Measurements from ENCODE around the gene TMEM229B. TPM values are rescaled to one million over a fixed set of nuclear protein-coding genes. Genes with fewer than 3 reads are reported as not detected.

TMEM229B gene
- 0.80 TPM for total RNA-seq

- peak; percentile 74 for ATAC-seq
These were observed at the start of gene TMEM229B for GRCh38 chr14:67487937-67488893. Gene TMEM229B, minus strand, starts transcription at chr14:67488721. Its CDS starts 14,798 bp downstream, at chr14:67473923.

DNA sequence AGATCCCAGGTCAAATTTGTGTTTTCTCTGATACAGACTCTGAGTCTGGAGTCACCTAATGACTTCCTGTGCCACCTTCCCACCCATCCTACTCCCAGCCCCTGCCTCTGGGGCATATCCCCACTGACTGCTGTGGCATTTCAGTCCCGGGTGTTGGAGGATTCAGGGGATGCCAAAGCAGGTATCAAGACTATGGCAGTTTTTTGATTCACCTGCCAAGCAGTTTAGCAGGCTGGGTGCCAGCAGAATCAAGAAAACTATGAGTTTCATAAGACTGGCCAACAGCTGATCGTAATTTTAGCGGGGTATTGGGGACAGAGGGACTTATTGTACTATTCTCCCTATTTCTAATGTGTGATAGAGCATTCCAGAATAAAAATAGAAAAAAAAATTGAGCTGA lies 49.2 kb upstream of the TMEM229B start:
- no peak for ATAC-seq

GRCh38 chr14:67536087-67536486 lies 47.6 kb upstream of the TMEM229B start:
- no peak for ATAC-seq

- ATAC-seq, result peak; percentile 48
These were observed 45.2 kb upstream of the TMEM229B start for GRCh38 chr14:67533754-67534085.

DNA sequence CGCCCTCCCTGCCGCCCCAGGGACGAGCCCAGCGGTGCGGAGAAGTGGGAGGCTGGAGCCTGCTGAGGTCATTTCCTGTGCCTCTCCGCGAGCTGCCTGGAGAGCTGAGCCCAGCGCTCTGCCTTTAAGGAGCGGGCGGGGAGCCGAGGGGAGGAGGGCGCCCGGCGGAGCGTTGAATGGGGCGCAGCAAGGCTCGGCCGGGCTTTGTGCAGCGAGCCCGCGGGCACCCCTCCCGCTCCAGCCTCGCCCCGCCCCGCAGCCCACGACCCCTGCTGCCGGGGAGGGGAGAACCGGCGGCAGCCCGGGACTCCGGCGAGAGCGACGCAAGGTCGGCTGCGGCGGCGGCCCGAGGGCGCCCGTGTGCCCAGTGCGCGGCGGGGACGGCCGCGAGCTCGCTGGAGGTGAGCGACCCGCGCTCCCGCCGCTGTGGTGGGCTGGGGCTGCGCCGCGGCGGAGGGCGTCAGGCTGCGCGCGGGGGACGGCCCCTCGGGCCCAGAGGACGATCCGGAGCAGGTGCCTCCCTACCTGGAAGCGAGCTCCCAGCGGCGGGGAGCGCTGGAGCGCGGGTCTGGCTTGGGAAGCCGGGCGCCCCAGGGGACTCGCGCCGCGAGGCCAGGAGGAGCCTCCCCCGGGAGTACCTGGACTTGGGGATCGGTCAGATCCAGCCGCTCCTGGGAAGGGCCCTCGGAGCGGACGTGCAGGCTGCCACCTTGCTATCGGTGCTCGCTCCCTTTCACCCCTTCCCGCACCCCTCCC lies 44.7 kb upstream of the TMEM229B start, which contains the start of gene PLEKHH1:
PLEKHH1 (plus strand) TSS at position 293 of the 756 bp plus-strand sequence. CDS start 8,578 bp downstream, outside the sequence.
- peak; percentile 94 for ATAC-seq

DNA sequence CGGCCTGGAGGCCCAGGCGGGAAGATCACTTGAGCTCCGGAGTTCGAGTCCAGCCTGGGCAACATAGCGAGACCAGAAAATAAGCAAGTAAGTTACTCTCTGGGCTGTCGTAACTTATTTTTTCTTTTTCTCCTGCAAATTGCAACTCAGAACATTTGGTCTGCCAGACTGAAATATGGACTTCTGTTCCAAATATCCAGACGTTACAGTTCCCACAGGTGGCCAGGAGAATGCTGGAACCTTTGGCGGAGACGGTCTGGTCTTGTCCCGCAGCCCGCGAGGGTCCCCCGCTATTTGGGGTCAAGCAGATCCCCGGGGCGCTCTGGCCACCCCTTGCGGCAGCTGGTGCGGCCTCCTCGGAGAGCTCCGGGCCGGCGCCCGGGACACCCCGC lies 44.1 kb upstream of the TMEM229B start:
- no peak for ATAC-seq

- no peak for ATAC-seq
These were observed 41.7 kb upstream of the TMEM229B start for GRCh38 chr14:67529947-67530935.

- no peak for ATAC-seq
These were observed 39.8 kb upstream of the TMEM229B start for GRCh38 chr14:67528276-67528675.

DNA sequence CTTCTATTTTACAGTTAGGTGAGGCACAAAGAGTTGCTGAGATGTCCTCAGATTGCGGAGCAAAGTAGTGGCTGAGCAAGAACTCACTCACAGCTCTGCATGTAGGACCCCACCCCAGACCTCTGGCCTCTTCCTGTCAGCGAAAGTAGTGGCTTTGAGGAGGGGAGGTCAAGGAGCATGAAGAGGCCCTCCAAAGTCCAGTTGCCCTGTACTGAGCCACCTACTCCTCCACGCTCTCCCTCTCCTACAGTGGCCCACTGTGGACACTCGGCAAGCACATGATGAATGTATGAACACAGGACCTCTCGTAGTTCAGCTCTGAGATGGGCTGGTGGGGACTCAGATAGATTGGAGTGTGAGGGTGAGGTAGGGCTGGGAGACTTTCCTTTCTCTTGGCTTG lies 39.2 kb upstream of the TMEM229B start:
- peak; percentile 8 for ATAC-seq

DNA sequence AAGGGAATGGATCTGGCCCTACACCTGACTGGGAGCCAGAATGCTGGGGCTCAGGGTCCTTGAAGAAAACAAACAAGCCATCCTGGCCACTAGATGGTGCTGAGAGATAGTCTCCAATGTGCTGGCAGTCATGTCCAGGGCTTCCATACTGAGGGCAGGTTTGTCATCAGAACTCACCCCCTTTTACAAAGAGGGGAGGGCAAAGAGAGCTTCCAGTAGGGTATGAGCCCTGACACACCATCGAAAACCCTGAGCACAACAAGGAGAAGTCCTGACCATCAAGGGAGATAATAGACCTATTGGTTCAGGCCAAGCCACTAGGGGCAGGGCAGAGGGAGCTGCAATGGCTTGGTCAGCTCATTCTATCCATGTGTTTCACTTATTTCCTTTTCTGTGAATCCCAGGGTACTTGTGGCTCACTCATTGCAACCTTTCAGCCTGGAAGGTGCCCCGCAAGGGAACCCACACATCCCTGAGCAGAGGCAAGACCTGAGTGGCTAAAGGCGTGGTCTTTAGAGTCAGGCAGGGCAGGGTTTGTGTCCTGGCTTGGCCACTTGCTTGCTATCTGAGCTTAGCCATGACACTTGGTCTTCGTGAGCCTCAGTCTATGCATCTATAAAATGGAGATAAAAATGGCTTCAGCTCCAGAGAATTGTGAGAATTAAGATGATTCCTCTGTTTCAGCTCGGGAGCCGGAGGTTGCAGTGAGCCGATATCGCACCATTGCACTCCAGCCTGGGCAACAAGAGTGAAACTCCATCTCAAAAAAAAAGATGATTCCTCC lies 38.3 kb upstream of the TMEM229B start:
- peak; percentile 68 for ATAC-seq

DNA sequence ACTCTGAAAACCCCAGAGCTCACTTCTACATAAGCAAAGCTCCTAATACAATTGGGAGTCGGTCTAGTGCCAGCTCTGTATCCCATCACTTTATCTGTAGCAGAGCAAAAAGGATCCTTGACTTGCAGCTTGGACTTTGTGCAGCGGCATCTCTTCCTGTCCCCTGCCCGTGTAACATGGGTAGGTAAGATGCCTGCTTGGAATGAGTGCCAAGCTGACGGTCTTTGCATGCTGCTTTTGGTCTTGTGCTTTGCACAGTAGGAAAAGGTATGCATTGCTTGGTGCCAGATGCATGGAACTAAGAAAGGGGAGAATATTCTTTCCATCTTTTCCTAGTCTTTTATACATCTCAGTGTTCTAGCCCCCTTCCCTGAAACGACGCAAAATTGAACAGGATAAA lies 37.7 kb upstream of the TMEM229B start:
- ATAC-seq, result no peak

DNA sequence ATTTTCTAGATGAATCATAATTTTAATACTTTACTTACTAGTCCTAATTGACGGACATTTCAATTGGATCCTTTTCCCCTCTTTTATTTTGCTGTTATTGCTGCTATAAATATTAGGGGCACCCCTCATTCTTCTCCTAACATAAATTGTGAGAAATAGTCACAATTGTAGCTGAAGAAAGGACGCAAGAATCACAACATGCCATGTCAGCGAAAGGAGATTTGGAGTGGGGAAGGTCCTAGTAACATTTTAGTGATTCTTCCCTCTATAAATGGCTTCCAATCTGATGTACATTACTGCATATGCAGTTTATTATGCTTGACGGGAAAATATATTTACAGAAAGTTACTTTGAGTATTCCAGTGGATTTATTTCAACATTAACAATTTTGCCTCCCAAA lies 36.9 kb upstream of the TMEM229B start:
- ATAC-seq, result no peak

GRCh38 chr14:67524634-67524963 lies 36.1 kb upstream of the TMEM229B start:
- no peak for ATAC-seq

DNA sequence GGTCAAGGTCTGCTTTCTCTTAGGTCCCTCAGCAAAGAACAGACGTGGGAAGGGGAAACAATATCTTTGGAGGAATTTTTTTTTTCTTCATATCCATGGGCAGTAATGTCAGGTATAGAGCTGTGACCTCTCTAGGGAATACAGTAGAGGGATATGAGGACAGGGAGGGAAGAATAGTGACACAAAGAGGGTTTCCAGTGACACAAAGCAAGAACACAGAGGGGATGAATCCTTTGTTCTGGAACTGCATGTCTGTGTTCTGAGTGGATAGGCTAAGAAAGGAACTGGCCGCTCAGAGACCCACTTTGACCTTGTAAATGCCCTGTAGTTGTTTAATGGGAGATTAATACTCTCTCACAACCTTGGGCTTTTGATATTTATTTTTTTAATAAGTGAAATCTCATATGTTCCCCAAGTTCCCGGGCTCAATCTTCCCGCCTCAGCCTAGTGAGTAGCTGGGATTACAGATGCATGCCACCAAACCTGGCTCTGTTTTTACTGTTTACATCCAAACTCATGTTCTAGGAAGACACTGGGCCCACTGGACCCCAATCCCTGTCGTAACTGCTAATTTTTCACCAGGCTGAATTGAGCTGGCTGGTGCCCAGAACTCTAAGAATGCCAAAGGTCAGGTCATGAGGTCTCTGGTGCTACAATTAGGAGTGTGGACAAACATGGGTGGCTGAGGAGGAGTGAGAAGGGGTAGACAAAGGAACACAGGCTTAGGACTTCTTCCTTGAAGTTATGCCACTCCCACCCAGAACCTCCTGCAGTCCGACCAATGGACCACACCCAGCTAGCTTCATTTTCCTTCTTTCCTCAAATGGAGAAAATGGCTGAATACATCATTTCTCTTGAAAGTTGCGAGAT lies 35.5 kb upstream of the TMEM229B start:
- no peak for ATAC-seq

GRCh38 chr14:67522270-67522669 lies 33.7 kb upstream of the TMEM229B start:
- no peak for ATAC-seq

GRCh38 chr14:67520482-67520881 lies 32.0 kb upstream of the TMEM229B start:
- no peak for ATAC-seq

DNA sequence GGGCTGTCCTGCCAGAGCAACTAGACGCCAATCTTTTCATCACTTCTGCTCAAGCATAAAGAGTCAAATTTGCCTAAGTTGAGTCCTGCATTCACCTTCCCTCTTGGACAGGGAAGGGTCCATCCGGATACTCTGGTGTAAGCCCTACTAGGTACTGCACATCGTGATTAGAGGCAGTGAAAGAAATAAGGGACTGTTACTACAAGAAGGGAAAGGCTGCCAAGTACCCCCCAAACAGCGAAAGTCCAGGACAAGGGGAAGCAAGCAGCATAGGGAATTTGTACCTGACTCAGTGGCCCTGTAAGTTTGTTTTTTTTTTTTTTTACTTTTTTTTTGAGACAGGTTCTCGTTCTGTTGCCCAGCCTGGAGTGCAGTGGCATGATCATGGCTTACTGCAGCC lies 30.9 kb upstream of the TMEM229B start:
- ATAC-seq, result no peak

DNA sequence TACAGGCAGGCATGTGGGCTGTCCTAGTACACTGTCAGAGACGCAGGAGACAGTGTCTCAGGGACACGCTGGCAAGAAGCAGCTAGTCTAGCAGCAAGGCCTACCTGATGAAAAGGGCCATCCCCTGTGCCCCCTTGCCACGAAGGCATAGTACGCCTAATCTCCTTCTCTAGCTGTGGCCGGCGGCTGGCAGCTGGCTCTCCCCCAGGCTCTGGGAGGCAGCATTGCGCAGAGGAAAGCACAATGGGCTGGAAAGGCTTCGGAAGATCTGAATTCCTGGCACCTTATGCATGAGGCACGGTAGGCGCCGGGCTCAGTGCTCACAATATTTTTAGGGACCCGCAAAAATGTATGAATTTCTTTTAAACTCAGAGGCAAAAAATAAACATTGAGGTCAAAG lies 28.6 kb upstream of the TMEM229B start:
- ATAC-seq, result no peak

- ATAC-seq, result no peak
These were observed 28.2 kb upstream of the TMEM229B start for GRCh38 chr14:67516676-67517075.

- ATAC-seq, result peak; percentile 23
These were observed 27.0 kb upstream of the TMEM229B start for GRCh38 chr14:67515386-67516079.

Measured in esophagus mucosa (tissue), 1 donor.